Muscle of leg (tissue), 11 donors: Measurements from ENCODE around the gene C1QC. TPM values are rescaled to one million over a fixed set of nuclear protein-coding genes. Genes with fewer than 3 reads are reported as not detected.

Source experiments
- DNase-seq: peaks from one replicate; pipeline ENCODE4 v3.0.0; 2013
- H3K27ac ChIP-seq: one replicate; pipeline ENCODE4 v1.5.1; 2013; ENCODE audit warnings: mild to moderate bottlenecking, low read length, control low read depth
- H3K27me3 ChIP-seq: one replicate; pipeline ENCODE4 v1.6.1; 2013; ENCODE audit warnings: low read length; ENCODE audit not compliant: control insufficient read depth, insufficient read depth
- H3K36me3 ChIP-seq: one replicate; pipeline ENCODE4 v1.6.1; 2013; ENCODE audit warnings: low read length; ENCODE audit not compliant: control insufficient read depth, insufficient read depth
- H3K4me1 ChIP-seq: one replicate; pipeline ENCODE4 v1.6.1; 2013; ENCODE audit warnings: low read length; ENCODE audit not compliant: control insufficient read depth, insufficient read depth
- H3K4me3 ChIP-seq: one replicate; pipeline ENCODE4 v1.5.1; 2013; ENCODE audit warnings: low read length, control low read depth
- H3K9me3 ChIP-seq: replicated peaks from 2 replicates; pipeline ENCODE4 v1.6.1; 2013; ENCODE audit warnings: low read depth, low read length; ENCODE audit not compliant: control insufficient read depth
- WGBS: methylation state at CpG from one replicate; pipeline ENCODE4 v1.1.5; 2013; ENCODE audit warnings: missing lambda C conversion rate; ENCODE audit not compliant: insufficient coverage; 5-methylcytosine and 5-hydroxymethylcytosine counted together
- polyA plus RNA-seq, 8 donors: library from polyadenylated mRNA; unstranded; fragments of 120-200 nt; gene quantifications; one replicate each; pipeline versions ENCODE4 v1.2.1 to v1.2.3, GENCODE V29; 2013; ENCODE audit warnings: inconsistent platforms in 1 of 8, low replicate concordance in 1 of 8; ENCODE audit not compliant: insufficient read length in 8 of 8, insufficient read depth in 1 of 8
- total RNA-seq: library from RNA; stranded (reverse); fragments of 120-200 nt; gene quantifications from one replicate; pipeline ENCODE4 v1.2.4, GENCODE V29; 2013

Gene C1QC
- total and polyA plus RNA-seq, 9 donors: 19.1 to 45.2 (median 35.2) TPM

DNA sequence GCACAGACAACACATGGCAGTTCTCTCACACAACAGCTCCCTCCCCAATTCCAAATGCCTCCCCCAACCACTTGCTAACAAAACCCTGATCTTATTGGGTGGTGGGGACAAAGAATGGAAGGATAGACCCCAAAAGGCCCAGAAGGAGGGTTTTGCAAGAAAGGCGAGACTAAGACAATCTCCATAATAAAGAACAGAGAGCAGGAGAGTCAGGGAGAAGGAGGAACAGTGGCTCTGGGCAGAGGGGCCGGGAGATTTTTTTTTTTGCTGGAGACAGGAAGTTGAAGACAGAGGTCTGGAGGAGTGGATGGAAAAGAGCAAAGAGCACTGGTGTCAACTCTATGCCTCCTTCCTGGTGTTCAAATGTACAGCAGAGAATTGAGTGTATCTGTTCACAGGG is 13.5 kb upstream of the C1QC start:
- DNase-seq: no peak
- Histone ChIP-seq H3K9me3 (peaks cover 1% of the 10 kb centered on the region), H3K36me3 (no peaks in the 10 kb centered on the region), H3K27ac (no peak overlapping the region), H3K4me1 (no peaks in the 10 kb centered on the region), H3K4me3 (no peak overlapping the region), H3K27me3 (peaks cover 42% of the 10 kb centered on the region)
- WGBS: 0% methylated on average over 1 of the region's 2 CpGs

DNA sequence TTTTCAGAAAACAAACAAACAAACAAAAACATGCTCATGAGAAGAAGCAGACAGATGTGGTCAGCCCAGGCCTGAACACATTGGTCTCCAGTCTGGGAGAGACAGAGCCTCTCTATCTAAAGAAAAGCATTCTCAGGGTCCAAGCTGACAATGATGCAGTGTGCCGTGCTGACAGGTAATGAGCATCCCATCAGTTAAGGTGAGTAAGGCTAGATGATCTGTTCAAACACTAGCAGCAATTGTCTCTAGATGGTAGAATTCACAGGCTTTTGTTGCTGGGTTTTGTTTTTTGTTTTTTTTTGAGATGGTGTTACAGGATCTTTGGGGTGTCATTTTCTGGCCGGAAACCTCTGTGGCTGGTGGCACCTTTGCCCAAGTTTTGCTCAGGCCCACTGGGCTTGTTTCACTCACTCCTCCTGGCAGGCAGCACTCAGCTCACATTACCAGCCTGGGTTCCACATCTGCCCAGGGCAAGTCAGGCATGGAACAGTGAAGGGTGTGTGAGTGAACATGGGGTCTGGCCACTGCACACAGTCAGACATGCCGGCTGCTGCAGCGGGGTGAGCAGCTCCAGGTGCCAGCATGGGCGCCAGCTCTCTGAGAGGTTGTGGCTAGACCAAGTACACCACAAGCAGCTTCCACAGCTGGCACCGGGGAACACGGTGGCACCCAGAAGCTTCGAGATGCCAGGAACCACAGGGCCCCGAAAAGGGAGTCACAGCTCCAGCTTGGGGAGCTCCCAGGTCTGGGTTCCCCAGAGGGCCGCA is 9.6 kb upstream of the C1QC start:
- DNase-seq: no peak

DNA sequence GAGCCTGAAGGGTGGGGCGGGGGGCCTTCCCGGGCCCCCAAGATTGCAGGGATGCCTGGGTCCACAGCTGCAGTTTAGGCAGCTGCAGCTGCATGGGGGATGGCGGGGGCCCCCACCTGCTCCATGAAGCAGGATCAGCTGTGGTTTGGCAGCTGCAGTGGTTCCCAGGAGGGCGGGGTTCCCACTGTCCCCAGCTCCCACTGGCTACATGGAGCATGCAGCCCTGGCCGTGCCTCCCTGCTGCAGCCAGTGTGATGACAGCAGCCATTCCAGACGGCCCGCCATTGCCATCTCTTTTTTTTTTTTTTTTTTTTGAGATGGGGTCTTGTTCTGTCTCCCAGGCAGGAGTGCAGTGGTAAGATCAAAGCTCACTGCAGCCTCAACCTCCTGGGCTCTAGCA is 8.0 kb upstream of the C1QC start:
- Histone ChIP-seq H3K27me3 (peaks cover 6% of the 10 kb centered on the region), H3K36me3 (no peaks in the 10 kb centered on the region), H3K9me3 (peaks cover 4% of the 10 kb centered on the region), H3K4me1 (peaks cover 16% of the 10 kb centered on the region), H3K27ac (no peak overlapping the region), H3K4me3 (no peak overlapping the region)
- 45% methylated on average over 3 of the region's 7 CpGs for WGBS
- peak; percentile 52 for DNase-seq

More for the DNA sequence above, 9.6 kb upstream of the C1QC start:
- H3K27ac ChIP-seq: no peak overlapping the region
- H3K27me3 ChIP-seq: peaks cover 16% of the 10 kb centered on the region
- peaks cover 4% of the 10 kb centered on the region for H3K9me3 ChIP-seq
- WGBS: 91% methylated on average over 9 of the region's 10 CpGs
- no peak overlapping the region for H3K4me3 ChIP-seq
- peaks cover 13% of the 10 kb centered on the region for H3K4me1 ChIP-seq
- no peaks in the 10 kb centered on the region for H3K36me3 ChIP-seq

- peak within 1 kb of the TSS; percentile 23 for H3K4me3 ChIP-seq
- peaks cover 3% of the 10 kb centered on the region for H3K27me3 ChIP-seq
- peaks cover 4% of the 10 kb centered on the region for H3K9me3 ChIP-seq
- no peak within 1 kb of the TSS for H3K27ac ChIP-seq
- WGBS: 46% methylated on average over 3 of the region's 5 CpGs
- H3K4me1 ChIP-seq: peaks cover 16% of the 10 kb centered on the region
- no peaks in the 10 kb centered on the region for H3K36me3 ChIP-seq
- DNase-seq: peak; percentile 83
These were observed 7.1 kb upstream of the C1QC start, which contains the start of gene C1QA for GRCh38 chr1:22636353-22636752. Gene C1QA (plus strand): TSS chr1:22636628. CDS start chr1:22637617, 989 bp downstream.

DNA sequence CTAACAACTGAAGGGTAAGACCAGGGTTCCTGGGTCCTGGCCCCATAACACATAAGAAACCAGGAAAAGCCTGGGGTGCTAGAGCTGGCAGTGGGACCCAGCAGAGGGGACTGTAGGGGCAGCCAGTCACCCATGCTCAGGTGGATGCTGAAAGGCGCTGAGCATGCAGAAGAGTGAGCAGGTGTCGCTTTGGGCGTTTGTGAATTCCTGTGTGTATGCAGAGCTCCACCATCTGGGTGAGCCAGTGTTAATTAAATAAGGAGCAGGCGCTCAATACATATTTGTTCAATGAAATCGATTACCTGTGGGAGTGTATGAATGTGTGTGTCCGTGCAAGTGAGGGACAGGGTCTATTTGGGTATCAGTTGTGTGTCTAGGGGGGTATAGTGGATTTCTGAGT is 6.5 kb upstream of the C1QC start:
- peaks cover 3% of the 10 kb centered on the region for H3K27me3 ChIP-seq

DNA sequence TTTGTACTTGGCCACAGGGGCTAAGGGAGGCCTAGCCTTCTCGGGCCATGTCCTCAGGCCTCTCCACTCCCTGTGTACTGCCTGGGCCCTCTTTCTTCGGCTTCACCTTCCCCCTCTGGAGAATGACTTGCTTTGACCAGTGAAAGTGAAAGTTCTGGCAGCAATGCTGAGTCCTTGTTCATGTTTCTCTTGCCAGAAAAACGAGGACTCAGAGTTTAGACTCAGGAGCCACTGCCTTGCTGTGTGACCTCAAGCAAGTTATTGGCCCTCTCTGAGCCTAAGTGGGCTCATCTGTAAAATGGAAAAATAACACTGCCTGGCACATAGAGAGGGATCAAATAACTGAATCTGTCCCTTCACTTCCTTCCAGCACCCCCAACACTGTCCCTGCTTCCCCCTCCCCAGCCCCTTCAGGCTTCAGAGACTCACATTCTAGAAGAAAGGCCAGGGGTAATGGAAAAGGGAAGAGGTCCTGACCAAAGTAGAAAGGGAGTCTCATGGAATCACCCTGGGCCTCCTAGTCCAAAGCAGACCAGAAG is 5.5 kb upstream of the C1QC start:
- H3K4me3 ChIP-seq: no peak overlapping the region
- H3K27ac ChIP-seq: no peak overlapping the region
- DNase-seq: no peak
- WGBS: 75% methylated on average over 2 of the region's 3 CpGs
- no peaks in the 10 kb centered on the region for H3K36me3 ChIP-seq
- H3K9me3 ChIP-seq: peaks cover 4% of the 10 kb centered on the region
- peaks cover 22% of the 10 kb centered on the region for H3K4me1 ChIP-seq
- peaks cover 5% of the 10 kb centered on the region for H3K27me3 ChIP-seq

More for the DNA sequence above, 6.5 kb upstream of the C1QC start:
- no peaks in the 10 kb centered on the region for H3K36me3 ChIP-seq
- peaks cover 4% of the 10 kb centered on the region for H3K9me3 ChIP-seq
- no peak for DNase-seq
- H3K4me1 ChIP-seq: peaks cover 20% of the 10 kb centered on the region
- WGBS: 64% methylated on average over 6 of the region's 6 CpGs
- H3K27ac ChIP-seq: no peak overlapping the region
- H3K4me3 ChIP-seq: peak overlapping the region; percentile 23

- Histone ChIP-seq H3K9me3 (peaks cover 4% of the 10 kb centered on the region), H3K27ac (no peak overlapping the region), H3K4me1 (peaks cover 22% of the 10 kb centered on the region), H3K36me3 (no peaks in the 10 kb centered on the region), H3K4me3 (no peak overlapping the region), H3K27me3 (peaks cover 7% of the 10 kb centered on the region)
- DNase-seq: no peak
- WGBS: 70% methylated on average over 20 of the region's 23 CpGs
These were observed 4.8 kb upstream of the C1QC start for GRCh38 chr1:22638476-22639234.

GRCh38 chr1:22639286-22639685 is 4.1 kb upstream of the C1QC start:
- Histone ChIP-seq H3K27ac (no peak overlapping the region), H3K4me1 (peaks cover 22% of the 10 kb centered on the region), H3K27me3 (peaks cover 7% of the 10 kb centered on the region), H3K4me3 (no peak overlapping the region), H3K36me3 (no peaks in the 10 kb centered on the region), H3K9me3 (peaks cover 4% of the 10 kb centered on the region)
- WGBS: 3% methylated on average over 3 of the region's 8 CpGs
- peak; percentile 65 for DNase-seq

DNA sequence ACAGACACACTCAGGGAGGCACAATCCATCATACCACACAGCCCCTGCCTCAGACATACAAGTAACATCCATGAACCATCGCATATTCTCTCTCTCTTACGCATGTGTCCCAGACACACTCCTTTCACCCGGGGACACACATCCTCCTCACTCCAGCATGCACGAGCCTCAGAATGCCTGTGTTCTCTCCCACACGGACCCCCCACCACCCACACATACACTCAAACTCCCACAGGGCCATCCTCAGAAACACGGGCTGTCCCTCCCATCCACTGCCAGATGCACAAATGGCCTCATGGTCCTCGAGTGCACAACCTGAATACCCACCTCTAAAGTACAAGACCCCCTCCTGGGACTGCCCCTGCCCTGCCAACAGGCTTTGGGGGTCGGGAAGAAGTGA is 2.2 kb upstream of the C1QC start:
- Histone ChIP-seq H3K9me3 (no peaks in the 10 kb centered on the region), H3K36me3 (no peaks in the 10 kb centered on the region), H3K4me1 (peaks cover 14% of the 10 kb centered on the region), H3K4me3 (no peak overlapping the region), H3K27ac (no peak overlapping the region), H3K27me3 (peaks cover 7% of the 10 kb centered on the region)
- no peak for DNase-seq
- WGBS: 57% methylated on average over 5 of the region's 8 CpGs
